Measurements from ENCODE around the gene SLC5A12.

Gene SLC5A12

GRCh38 chr11:26721948-26722475 lies at the start of gene SLC5A12:
Gene SLC5A12, minus strand, starts transcription at chr11:26722060. Its CDS starts 346 bp downstream, at chr11:26721714.
- no peak within 1 kb of the TSS for H3K27ac Mint-ChIP-seq
- H3K4me3 Mint-ChIP-seq: no peak within 1 kb of the TSS
- H3K4me1 Mint-ChIP-seq: no peaks in the 10 kb centered on the region
- peaks cover 0 to 19% of the 10 kb centered on the region in 2 donors for H3K9me3 Mint-ChIP-seq
- no peaks in the 10 kb centered on the region for H3K27me3 Mint-ChIP-seq
- DNase-seq (no peak), ATAC-seq (no peak)

DNA sequence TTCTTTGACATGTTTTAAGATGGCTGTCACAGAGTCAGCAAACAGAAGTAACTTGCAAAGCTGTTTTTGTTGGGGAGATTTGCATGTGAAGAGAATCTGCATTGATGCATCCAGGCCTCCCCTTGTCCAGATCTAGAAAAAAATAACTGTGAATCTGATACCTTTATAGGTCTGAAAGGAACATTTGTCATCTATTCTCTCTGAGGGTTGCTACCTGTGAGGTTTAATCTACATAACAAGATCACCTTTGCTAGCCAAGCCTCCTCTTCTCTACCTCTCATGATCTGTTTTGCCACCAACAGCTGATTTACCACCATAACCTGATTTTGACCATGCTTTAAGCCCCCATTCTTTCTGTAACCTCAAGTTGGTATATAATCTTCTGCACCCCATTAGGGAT lies 47.2 kb upstream of the SLC5A12 start:
- Mint-ChIP-seq H3K27me3 (no peaks in the 10 kb centered on the region), H3K9me3 (no peaks in the 10 kb centered on the region), H3K4me3 (no peak overlapping the region), H3K4me1 (no peaks in the 10 kb centered on the region), H3K27ac (no peak overlapping the region)
- ATAC-seq (no peak), DNase-seq (no peak)

DNA sequence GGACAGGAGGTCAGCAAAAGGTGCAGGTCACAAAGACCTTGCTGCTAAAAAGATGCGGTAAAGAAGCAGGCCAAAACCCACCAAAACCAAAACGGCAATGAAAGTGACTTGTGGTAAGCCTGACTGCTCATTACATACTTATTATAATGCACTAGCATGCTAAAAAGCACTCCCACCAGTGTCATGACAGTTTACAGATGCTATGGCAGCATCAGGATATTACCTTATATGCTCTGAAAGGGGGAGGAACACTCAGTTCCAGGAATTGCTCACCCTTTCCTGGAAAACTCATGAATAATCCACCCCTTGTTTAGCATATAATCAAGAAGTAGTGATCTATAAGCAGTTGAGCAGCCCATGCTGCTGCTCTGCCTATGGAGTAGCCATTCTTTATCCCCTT lies 45.2 kb upstream of the SLC5A12 start:
- ATAC-seq (no peak), DNase-seq (no peak)
- no peaks in the 10 kb centered on the region for H3K4me1 Mint-ChIP-seq
- H3K4me3 Mint-ChIP-seq: no peak overlapping the region
- no peak overlapping the region for H3K27ac Mint-ChIP-seq
- H3K9me3 Mint-ChIP-seq: no peaks in the 10 kb centered on the region
- H3K27me3 Mint-ChIP-seq: no peaks in the 10 kb centered on the region

DNA sequence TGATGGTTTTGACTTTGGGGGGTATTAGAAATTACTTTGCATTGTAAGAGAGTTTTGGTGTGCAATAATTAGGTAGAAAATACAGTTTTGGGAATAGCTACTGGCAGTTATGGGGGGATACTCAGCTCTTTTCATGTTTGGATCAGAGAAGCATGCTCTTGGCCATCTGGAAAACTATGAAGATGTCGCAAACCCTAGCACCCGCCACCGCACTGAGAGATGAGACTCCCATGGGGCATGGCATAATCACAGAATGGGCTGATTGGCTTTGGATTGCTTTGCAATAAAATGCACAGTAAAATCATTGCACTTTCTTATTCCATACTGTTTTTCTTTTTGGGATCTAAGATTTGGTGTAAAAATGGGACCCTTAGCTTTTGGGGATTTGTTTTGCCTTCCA lies 43.5 kb upstream of the SLC5A12 start:
- Mint-ChIP-seq H3K27me3 (no peaks in the 10 kb centered on the region), H3K27ac (no peak overlapping the region), H3K9me3 (no peaks in the 10 kb centered on the region), H3K4me1 (no peaks in the 10 kb centered on the region), H3K4me3 (no peak overlapping the region)
- ATAC-seq (no peak), DNase-seq (no peak)

GRCh38 chr11:26764825-26765224 lies 43.0 kb upstream of the SLC5A12 start:
- Mint-ChIP-seq H3K4me3 (no peak overlapping the region), H3K27me3 (no peaks in the 10 kb centered on the region), H3K9me3 (no peaks in the 10 kb centered on the region), H3K27ac (no peak overlapping the region), H3K4me1 (no peaks in the 10 kb centered on the region)
- DNase-seq: no peak
- no peak for ATAC-seq

DNA sequence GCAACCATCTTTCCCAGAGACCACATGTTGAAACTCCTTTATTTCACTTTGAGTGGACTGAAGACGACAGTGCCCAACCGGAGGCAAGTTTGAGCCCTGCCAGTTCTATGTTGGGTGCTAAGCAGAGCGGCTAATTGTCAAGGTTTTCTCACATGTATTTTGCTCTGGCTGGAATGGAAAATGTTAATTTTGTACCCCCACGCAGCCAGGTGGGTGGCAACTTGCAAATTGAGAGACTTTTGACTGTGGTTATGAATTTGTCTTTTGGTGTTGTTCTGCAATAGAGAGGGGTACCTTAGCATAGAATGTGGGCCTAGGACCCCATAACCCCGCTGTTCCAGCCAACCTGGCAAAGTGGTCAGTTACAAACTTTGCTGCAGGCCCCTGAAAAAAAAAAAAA lies 42.5 kb upstream of the SLC5A12 start:
- Mint-ChIP-seq H3K27me3 (no peaks in the 10 kb centered on the region), H3K27ac (no peak overlapping the region), H3K9me3 (no peaks in the 10 kb centered on the region), H3K4me1 (no peaks in the 10 kb centered on the region), H3K4me3 (no peak overlapping the region)
- no peak for ATAC-seq
- no peak for DNase-seq

GRCh38 chr11:26762089-26762488 lies 40.2 kb upstream of the SLC5A12 start:
- no peak overlapping the region for H3K27ac Mint-ChIP-seq
- no peaks in the 10 kb centered on the region for H3K4me1 Mint-ChIP-seq
- no peak overlapping the region for H3K4me3 Mint-ChIP-seq
- DNase-seq (no peak), ATAC-seq (no peak)
- H3K9me3 Mint-ChIP-seq: no peaks in the 10 kb centered on the region
- no peaks in the 10 kb centered on the region for H3K27me3 Mint-ChIP-seq

GRCh38 chr11:26761361-26761809 lies 39.5 kb upstream of the SLC5A12 start:
- H3K27me3 Mint-ChIP-seq: no peaks in the 10 kb centered on the region
- no peak overlapping the region for H3K4me3 Mint-ChIP-seq
- ATAC-seq (no peak), DNase-seq (no peak)
- H3K4me1 Mint-ChIP-seq: no peaks in the 10 kb centered on the region
- no peak overlapping the region for H3K27ac Mint-ChIP-seq
- no peaks in the 10 kb centered on the region for H3K9me3 Mint-ChIP-seq

DNA sequence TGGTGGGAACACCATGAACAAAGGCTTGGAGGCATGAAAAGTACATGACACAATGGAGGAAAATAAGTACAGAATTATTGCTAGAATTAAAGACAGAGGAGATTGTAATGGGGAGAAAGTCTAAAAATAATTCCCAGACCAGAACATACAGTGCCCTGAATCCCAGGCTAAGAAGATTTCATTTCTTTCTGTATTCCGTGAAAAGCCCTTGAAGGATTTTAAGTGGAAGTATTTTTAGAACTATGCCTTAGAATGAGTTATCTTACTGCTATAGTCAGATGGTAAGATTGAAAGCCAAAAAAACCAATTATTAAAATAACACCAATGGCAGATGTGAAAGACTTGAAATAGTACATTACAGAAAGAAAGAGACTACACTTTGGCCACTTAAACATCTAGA lies 36.1 kb upstream of the SLC5A12 start:
- ATAC-seq: no peak

DNA sequence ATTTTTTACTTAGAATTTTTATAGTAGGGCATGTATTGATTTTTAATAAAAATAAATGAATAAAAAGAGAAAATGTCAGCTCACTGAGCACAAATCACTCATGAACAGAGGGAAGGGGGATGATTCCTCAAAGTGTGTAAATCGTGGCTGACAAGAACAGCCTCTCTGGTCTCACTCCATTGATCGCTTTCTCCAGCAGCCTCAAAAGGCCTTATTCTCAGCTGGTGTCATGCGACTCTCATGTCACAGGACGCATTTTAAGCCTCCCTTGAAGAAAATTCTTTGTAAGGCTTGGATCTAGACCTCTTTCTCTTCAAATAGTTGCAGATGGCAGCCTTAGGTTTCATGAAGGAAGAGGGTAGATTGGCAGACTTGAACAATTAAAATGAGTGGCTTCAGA lies 33.9 kb upstream of the SLC5A12 start:
- no peak for DNase-seq
- Mint-ChIP-seq H3K9me3 (no peaks in the 10 kb centered on the region), H3K27ac (no peak overlapping the region), H3K27me3 (no peaks in the 10 kb centered on the region), H3K4me1 (no peaks in the 10 kb centered on the region), H3K4me3 (no peak overlapping the region)
- ATAC-seq: no peak

More for the DNA sequence above, 36.1 kb upstream of the SLC5A12 start:
- Mint-ChIP-seq H3K27me3 (no peaks in the 10 kb centered on the region), H3K4me1 (no peaks in the 10 kb centered on the region), H3K9me3 (no peaks in the 10 kb centered on the region), H3K4me3 (no peak overlapping the region), H3K27ac (no peak overlapping the region)
- DNase-seq: no peak

GRCh38 chr11:26753723-26754504 lies 32.1 kb upstream of the SLC5A12 start:
- DNase-seq (no peak), ATAC-seq (no peak)
- no peaks in the 10 kb centered on the region for H3K27me3 Mint-ChIP-seq

GRCh38 chr11:26749927-26750326 lies 28.1 kb upstream of the SLC5A12 start:
- H3K4me1 Mint-ChIP-seq: no peaks in the 10 kb centered on the region
- no peak overlapping the region for H3K27ac Mint-ChIP-seq
- H3K27me3 Mint-ChIP-seq: no peaks in the 10 kb centered on the region
- DNase-seq: no peak
- ATAC-seq: no peak
- no peak overlapping the region for H3K4me3 Mint-ChIP-seq
- no peaks in the 10 kb centered on the region for H3K9me3 Mint-ChIP-seq

More at GRCh38 chr11:26753723-26754504, 32.1 kb upstream of the SLC5A12 start:
- Mint-ChIP-seq H3K4me3 (no peak overlapping the region), H3K4me1 (no peaks in the 10 kb centered on the region), H3K9me3 (no peaks in the 10 kb centered on the region), H3K27ac (no peak overlapping the region)

DNA sequence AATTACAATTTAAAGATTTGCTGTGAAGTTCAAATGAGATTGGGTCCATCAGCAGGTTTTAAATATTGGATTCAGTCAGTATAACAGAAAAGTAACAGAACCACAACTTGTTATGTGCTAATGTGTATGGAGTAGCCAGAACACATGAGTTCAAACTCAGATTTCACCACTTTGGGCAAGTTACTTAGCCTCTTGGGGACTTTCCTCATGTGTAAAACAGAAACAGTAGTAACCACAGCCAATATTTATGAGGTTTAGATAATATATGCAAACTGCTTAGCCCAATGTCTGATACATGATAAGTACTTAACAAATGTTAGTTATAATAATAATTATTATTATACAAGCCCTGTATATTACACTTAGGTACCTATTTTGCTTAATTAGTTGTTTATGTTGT lies 21.8 kb upstream of the SLC5A12 start:
- ATAC-seq: no peak
- H3K27me3 Mint-ChIP-seq: no peaks in the 10 kb centered on the region
- no peaks in the 10 kb centered on the region for H3K4me1 Mint-ChIP-seq
- H3K9me3 Mint-ChIP-seq: peaks cover 0 to 7% of the 10 kb centered on the region in 2 donors
- H3K27ac Mint-ChIP-seq: no peak overlapping the region
- no peak overlapping the region for H3K4me3 Mint-ChIP-seq
- no peak for DNase-seq

GRCh38 chr11:26742966-26743365 lies 21.1 kb upstream of the SLC5A12 start:
- Mint-ChIP-seq H3K27me3 (no peaks in the 10 kb centered on the region), H3K4me3 (no peak overlapping the region), H3K27ac (no peak overlapping the region), H3K9me3 (peaks cover 0 to 7% of the 10 kb centered on the region in 2 donors), H3K4me1 (no peaks in the 10 kb centered on the region)
- DNase-seq (no peak), ATAC-seq (no peak)

- peaks cover 7 to 13% of the 10 kb centered on the region in 2 donors for H3K9me3 Mint-ChIP-seq
- ATAC-seq (no peak), DNase-seq (no peak)
- H3K4me1 Mint-ChIP-seq: no peaks in the 10 kb centered on the region
- no peak overlapping the region for H3K27ac Mint-ChIP-seq
- no peaks in the 10 kb centered on the region for H3K27me3 Mint-ChIP-seq
- H3K4me3 Mint-ChIP-seq: no peak overlapping the region
Measured at GRCh38 chr11:26741036-26741435, 19.2 kb upstream of the SLC5A12 start.

GRCh38 chr11:26739366-26740073 lies 17.7 kb upstream of the SLC5A12 start:
- DNase-seq: no peak
- Mint-ChIP-seq H3K4me1 (no peaks in the 10 kb centered on the region), H3K27me3 (no peaks in the 10 kb centered on the region), H3K27ac (no peak overlapping the region), H3K4me3 (no peak overlapping the region), H3K9me3 (peaks cover 13 to 14% of the 10 kb centered on the region in 2 donors)
- no peak for ATAC-seq

Data from stimulated activated naive CD8-positive, alpha-beta T cell treated with anti-CD3 and anti-CD28 coated beads, Interleukin-15, amount 100 ng/mL, for 72 hours (primary cell).